Left cardiac atrium (tissue), 4 donors: Measurements from ENCODE around the gene CYP27C1. TPM values are rescaled to one million over a fixed set of nuclear protein-coding genes. Genes with fewer than 3 reads are reported as not detected.

ENCODE experiments used
- ATAC-seq, 2 donors: fragments of 200-7000 bp; cut with Tn5 transposase; one replicate each; pipeline ENCODE4 v1.9.1; 2020; ENCODE audit warnings: mild to moderate bottlenecking in 2 of 2, moderate library complexity in 2 of 2
- DNase-seq: peaks from one replicate; pipeline ENCODE4 v3.0.0-alpha.2; 2020
- intact Hi-C, 2 donors: fragments of 100-400 bp; cut with DNase I; formaldehyde crosslinking; loops; one replicate each; pipeline versions ENCODE4 v1.14.1 to v1.15.1; 2022 to 2023
- total RNA-seq, 2 donors: library from RNA; stranded (reverse); fragmentation: NEBNext Ultra II Directional; extraction: Animal tissue kit (Norgen Biotek cat#: 25700); gene quantifications; one replicate each; pipeline ENCODE4 v1.2.1, GENCODE V29; 2021
- donor health status: DM: no; HTN: yes; CAD: no.
- donor health status: DM: no; HTN: yes; CAD: no; lungs with severe emphysema.
- donor health status: DM: yes; HTN: yes; CAD: no.
- donor health status: Dilated cardiomyopathy.

The CYP27C1 gene
- total RNA-seq, 2 donors from 2014 or later, result 0.21 TPM

GRCh38 chr2:127195140-127196074, 24.7 kb downstream of the CYP27C1 start:
- intact Hi-C loops, result no loop called here
- no peak for ATAC-seq
- no peak for DNase-seq

GRCh38 chr2:127194447-127194846, 25.7 kb downstream of the CYP27C1 start:
- no peak for ATAC-seq
- no peak for DNase-seq
- intact Hi-C loops, result no loop called here

- intact Hi-C loops, result no loop called here
- ATAC-seq, result peak in 1 of 2 donors; percentile 80
- DNase-seq, result no peak
Observed at GRCh38 chr2:127193967-127194280, 26.2 kb downstream of the CYP27C1 start.

GRCh38 chr2:127193164-127193966, 26.7 kb downstream of the CYP27C1 start:
- ATAC-seq (peak; percentile 31), DNase-seq (no peak)
- intact Hi-C loops, result no loop called here

GRCh38 chr2:127191331-127192219, 28.5 kb downstream of the CYP27C1 start:
- DNase-seq (no peak), ATAC-seq (no peak)
- intact Hi-C loops, result no loop called here

GRCh38 chr2:127188797-127189196, 31.3 kb downstream of the CYP27C1 start:
- DNase-seq, result no peak
- no peak for ATAC-seq
- intact Hi-C loops, result no loop called here

GRCh38 chr2:127187831-127188230, 32.3 kb downstream of the CYP27C1 start:
- no peak for ATAC-seq
- DNase-seq, result no peak
- intact Hi-C loops, result no loop called here

GRCh38 chr2:127187081-127187775, 32.9 kb downstream of the CYP27C1 start:
- DNase-seq (no peak), ATAC-seq (no peak)
- intact Hi-C loops, result no loop called here

- DNase-seq (no peak), ATAC-seq (no peak)
- intact Hi-C loops, result no loop called here
Observed at GRCh38 chr2:127185705-127186104, 34.4 kb downstream of the CYP27C1 start.

GRCh38 chr2:127185093-127185492, 35.0 kb downstream of the CYP27C1 start:
- intact Hi-C loops, result no loop called here
- DNase-seq (no peak), ATAC-seq (no peak)

- DNase-seq, result no peak
Observed at GRCh38 chr2:127183771-127184170, 36.3 kb downstream of the CYP27C1 start.

GRCh38 chr2:127182626-127183458, 37.3 kb downstream of the CYP27C1 start:
- DNase-seq (no peak), ATAC-seq (no peak)
- intact Hi-C loops, result no loop called here

More at GRCh38 chr2:127183771-127184170, 36.3 kb downstream of the CYP27C1 start:
- intact Hi-C loops, result no loop called here
- no peak for ATAC-seq

- no peak for ATAC-seq
- no peak for DNase-seq
Observed at GRCh38 chr2:127181851-127182250, 38.2 kb downstream of the CYP27C1 start.

GRCh38 chr2:127179766-127180165, 40.3 kb downstream of the CYP27C1 start:
- DNase-seq (no peak), ATAC-seq (no peak)
- intact Hi-C loops, result no loop called here

More at GRCh38 chr2:127181851-127182250, 38.2 kb downstream of the CYP27C1 start:
- intact Hi-C loops, result no loop called here

GRCh38 chr2:127177617-127178263, 42.4 kb downstream of the CYP27C1 start:
- ATAC-seq (no peak), DNase-seq (no peak)
- intact Hi-C loops, result no loop called here

- intact Hi-C loops, result no loop called here
- ATAC-seq (peak; percentile 46 to 55), DNase-seq (peak; percentile 65)
Observed at GRCh38 chr2:127176371-127177311, 43.5 kb downstream of the CYP27C1 start.
